NT2/D1 (cell line): ENCODE results near the gene ROBO2.

ENCODE experiments used
- SUZ12 ChIP-seq: IDR thresholded peaks from 2 replicates; pipeline ENCODE4 v1.6.1; 2011; ENCODE audit not compliant: insufficient read length, insufficient read depth; ENCODE audit errors: extremely low read depth
- ZNF274 ChIP-seq: IDR thresholded peaks from 2 replicates; pipeline ENCODE4 v1.6.1; 2011; ENCODE audit warnings: mild to moderate bottlenecking, low read depth, low read length

DNA sequence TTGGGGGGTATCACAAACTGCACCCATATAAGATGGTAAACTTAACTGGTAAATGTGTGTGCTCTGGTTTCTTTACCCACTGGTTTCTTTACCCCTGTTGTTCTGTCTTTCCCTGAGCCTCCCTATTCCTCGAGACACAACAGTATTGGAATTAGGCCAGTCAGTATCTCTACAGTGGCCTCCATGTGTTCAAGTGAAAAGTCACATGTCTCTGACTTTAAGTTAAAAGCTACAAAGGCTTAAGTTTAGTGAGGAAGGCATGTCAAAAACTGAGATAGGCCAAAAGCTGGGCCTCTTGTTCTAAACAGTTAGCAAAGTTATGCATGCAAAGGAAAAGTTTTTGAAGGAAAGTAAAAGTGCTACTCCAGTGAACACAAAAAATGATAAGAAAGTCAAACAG, 513.3 kb downstream of the ROBO2 start:
- TF ChIP-seq SUZ12 (no peak), ZNF274 (no peak)
